GM12878 (cell line): ENCODE results near the gene ZSCAN4. TPM values are rescaled to one million over a fixed set of nuclear protein-coding genes. Genes with fewer than 3 reads are reported as not detected.
A peak's percentile ranks its signal among the peaks of the same experiment; 100 is the strongest.

ENCODE experiments used
- ATAC-seq: fragments of 200-7000 bp; cut with Tn5 transposase; 3 replicates; pipeline ENCODE4 v1.9.1; 2020; ENCODE audit warnings: mild to moderate bottlenecking, moderate library complexity
- BruUV-seq: library from RNA; stranded (reverse); fragments of 400-500 nt; replicated peaks from 2 replicates; lab custom pipeline; 2021; lab: Mats Ljungman, UMichigan
- CTCF ChIA-PET: fragments of 300-600 bp; sonication (Branson Sonifier 250); formaldehyde crosslinking; extraction: SDS; loops from one replicate; lab custom pipeline; 2021; ENCODE audit warnings: inconsistent platforms; lab: Yijun Ruan, JAX
- POLR2A ChIA-PET: fragments of 350-600 bp; formaldehyde crosslinking; extraction: SDS; loops from one replicate; lab custom pipeline; 2021; ENCODE audit warnings: inconsistent platforms; lab: Charles Lee
- RAD21 ChIA-PET: fragments of 300-600 bp; sonication (Branson Sonifier 250); formaldehyde crosslinking; loops from one replicate; lab custom pipeline; 2023; ENCODE audit warnings: antibody characterized with exemption; ENCODE audit not compliant: unreplicated experiment; lab: Charles Lee
- SMC1A ChIA-PET: fragments of 300-600 bp; sonication (Branson Sonifier 250); formaldehyde crosslinking; loops from one replicate; lab custom pipeline; 2023; ENCODE audit not compliant: unreplicated experiment, uncharacterized antibody; lab: Charles Lee
- DNase-seq: peaks from one replicate; pipeline ENCODE4 v3.0.0-alpha.2; 2011; ENCODE audit warnings: low read depth, low spot score
- FAIRE-seq: peaks from 3 replicates; lab custom pipeline; 2011; peaks lifted over from hg19 to GRCh38; lab: Jason Lieb, UNC
- H2AFZ ChIP-seq: 2 replicates; pipeline ENCODE4 v1.6.0; 2011; ENCODE audit warnings: low read depth, low read length, control low read depth; ENCODE audit not compliant: control insufficient read depth
- H3K27ac ChIP-seq: 2 replicates; pipeline ENCODE4 v1.5.1; 2011; ENCODE audit warnings: control low read depth; ENCODE audit not compliant: control insufficient read depth, insufficient read depth
- H3K27me3 ChIP-seq, 2 experiments: replicated peaks in 1 of 2; 2 replicates each; pipeline versions ENCODE4 v1.6.0 to v1.6.1; 2011; ENCODE audit warnings: low read length in 1 of 2; ENCODE audit not compliant: control insufficient read depth in 2 of 2, insufficient read depth in 2 of 2
- H3K36me3 ChIP-seq, 2 experiments: 2 replicates each; pipeline ENCODE4 v1.5.1; 2011; ENCODE audit warnings: low read length in 1 of 2; ENCODE audit not compliant: control insufficient read depth in 2 of 2, insufficient read depth in 2 of 2
- H3K4me1 ChIP-seq: 2 replicates; pipeline ENCODE4 v1.6.1; 2011; ENCODE audit warnings: mild to moderate bottlenecking, low read length, moderate library complexity, mixed read lengths; ENCODE audit not compliant: control insufficient read depth, insufficient read depth
- H3K4me2 ChIP-seq: 2 replicates; pipeline ENCODE4 v1.6.0; 2011; ENCODE audit warnings: control low read depth; ENCODE audit not compliant: control insufficient read depth, insufficient read depth
- H3K4me3 ChIP-seq: fragments of 200-600 bp; sonication (generic); 2 replicates; pipeline ENCODE4 v1.5.1; 2016
- H3K79me2 ChIP-seq: 2 replicates; pipeline ENCODE4 v1.6.0; 2011; ENCODE audit warnings: low read length; ENCODE audit not compliant: control insufficient read depth, insufficient read depth
- H3K9ac ChIP-seq: 2 replicates; pipeline ENCODE4 v1.8.0; 2011; ENCODE audit warnings: low read length, control low read depth, mixed read lengths; ENCODE audit not compliant: control insufficient read depth, insufficient read depth
- H3K9me3 ChIP-seq: replicated peaks from 3 replicates; pipeline ENCODE4 v1.5.1; 2011; ENCODE audit warnings: mild to moderate bottlenecking, low read length; ENCODE audit not compliant: control insufficient read depth, insufficient read depth
- H4K20me1 ChIP-seq: 2 replicates; pipeline ENCODE4 v1.6.0; 2011; ENCODE audit not compliant: control insufficient read depth, insufficient read depth
- CBX5 ChIP-seq: sonication (generic); IDR thresholded peaks from 2 replicates; pipeline ENCODE4 v1.6.1; 2016; ENCODE audit warnings: low read depth, moderate library complexity, mild to moderate bottlenecking, inconsistent platforms
- HDAC2 ChIP-seq: fragments of 200-600 bp; sonication (generic); IDR thresholded peaks from 2 replicates; pipeline ENCODE4 v1.6.1; 2017
- MYB ChIP-seq: fragments of 150-350 bp; IDR thresholded peaks from 2 replicates; pipeline ENCODE4 v1.6.1; 2014; ENCODE audit warnings: mild to moderate bottlenecking, low read depth, low read length, borderline replicate concordance
- SUZ12 ChIP-seq: fragments of 200-600 bp; sonication (generic); IDR thresholded peaks from one replicate; pipeline ENCODE4 v1.6.1; 2018; ENCODE audit warnings: antibody characterized with exemption, mild to moderate bottlenecking; ENCODE audit not compliant: unreplicated experiment
- TCF7 ChIP-seq: IDR thresholded peaks from 2 replicates; pipeline ENCODE4 v1.6.1; 2014; ENCODE audit warnings: antibody characterized with exemption, borderline replicate concordance
- WGBS: methylation state at CpG from one replicate; pipeline ENCODE4 v1.1.6; 2016; ENCODE audit warnings: low lambda C conversion rate; ENCODE audit not compliant: insufficient replicate concordance, insufficient coverage; ENCODE audit errors: missing lambda C conversion rate; 5-methylcytosine and 5-hydroxymethylcytosine counted together
- in situ Hi-C: fragments of 300-500 bp; cut with MboI; formaldehyde crosslinking; loops from 9 replicates; pipeline ENCODE4 v1.14.3; 2018; ENCODE audit warnings: mixed read lengths
- intact Hi-C: fragments of 100-400 bp; cut with micrococcal nuclease; formaldehyde crosslinking; loops from one replicate; pipeline ENCODE4 v1.14.2; 2022; ENCODE audit not compliant: unreplicated experiment
- polyA plus RNA-seq, 11 experiments: library from polyadenylated mRNA; depleted of rRNA in 4 of 11; unstranded in 6 of 11; stranded (reverse) in 5 of 11; fragments of >200 nt; fragmentation: Nextera tagmentation in 4 of 11; fragmentation: Illumina TruSeq in 1 of 11; extraction: Ambion mirVana in 4 of 11; extraction: Trizol in 1 of 11; gene quantifications; 1 replicate in 1 of 11; 2 replicates in 10 of 11; pipeline versions ENCODE4 v1.2.1 to v1.2.3, GENCODE V29; 2011 to 2016; ENCODE audit warnings: inconsistent platforms in 2 of 11, missing spikeins in 2 of 11, low read depth in 1 of 11
- total RNA-seq, 4 experiments: library from RNA; depleted of rRNA in 3 of 4; stranded (reverse); fragments of >200 nt in 3 of 4; fragmentation: Illumina TruSeq in 1 of 4; extraction: Trizol in 1 of 4; gene quantifications; 2 replicates each; pipeline versions ENCODE4 v1.2.1 to v1.2.3, GENCODE V29; 2013 to 2021
- TF ChIP-seq, protein P1 (sequence below): fragments of 450-650 bp; formaldehyde crosslinking; IDR thresholded peaks from 2 replicates; pipeline ENCODE4 v1.5.0; 2022; ENCODE audit warnings: mild to moderate bottlenecking, missing genetic modification characterization

ZSCAN4 gene
- total and polyA plus RNA-seq, 10 of the 15 experiments (the other 5 are each of a cell fraction or from before 2014, with no cell fraction given) = 0.04 to 0.10 (median 0.06) TPM; not detected in 7

DNA sequence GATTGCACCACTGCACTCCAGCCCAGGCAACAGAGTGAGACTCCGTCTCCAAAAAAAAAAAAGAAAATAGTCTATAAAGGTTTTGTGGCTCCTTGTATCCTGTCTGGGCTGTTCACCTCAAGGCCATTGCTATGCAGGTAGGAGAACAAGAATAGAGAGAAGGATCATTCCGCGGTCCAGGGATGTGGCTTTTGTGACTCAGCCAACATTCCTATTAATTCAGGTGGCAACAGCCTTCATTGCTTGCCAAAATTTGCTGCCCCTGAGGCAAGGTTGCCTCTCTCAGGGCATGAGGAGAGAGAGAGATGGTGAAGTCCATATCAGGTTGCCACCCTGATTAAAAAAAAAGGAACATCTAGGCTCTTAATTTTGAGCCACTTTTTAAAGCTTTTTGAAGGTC, 21.0 kb downstream of the ZSCAN4 start (continued):
- TF ChIP-seq, protein P1, sequence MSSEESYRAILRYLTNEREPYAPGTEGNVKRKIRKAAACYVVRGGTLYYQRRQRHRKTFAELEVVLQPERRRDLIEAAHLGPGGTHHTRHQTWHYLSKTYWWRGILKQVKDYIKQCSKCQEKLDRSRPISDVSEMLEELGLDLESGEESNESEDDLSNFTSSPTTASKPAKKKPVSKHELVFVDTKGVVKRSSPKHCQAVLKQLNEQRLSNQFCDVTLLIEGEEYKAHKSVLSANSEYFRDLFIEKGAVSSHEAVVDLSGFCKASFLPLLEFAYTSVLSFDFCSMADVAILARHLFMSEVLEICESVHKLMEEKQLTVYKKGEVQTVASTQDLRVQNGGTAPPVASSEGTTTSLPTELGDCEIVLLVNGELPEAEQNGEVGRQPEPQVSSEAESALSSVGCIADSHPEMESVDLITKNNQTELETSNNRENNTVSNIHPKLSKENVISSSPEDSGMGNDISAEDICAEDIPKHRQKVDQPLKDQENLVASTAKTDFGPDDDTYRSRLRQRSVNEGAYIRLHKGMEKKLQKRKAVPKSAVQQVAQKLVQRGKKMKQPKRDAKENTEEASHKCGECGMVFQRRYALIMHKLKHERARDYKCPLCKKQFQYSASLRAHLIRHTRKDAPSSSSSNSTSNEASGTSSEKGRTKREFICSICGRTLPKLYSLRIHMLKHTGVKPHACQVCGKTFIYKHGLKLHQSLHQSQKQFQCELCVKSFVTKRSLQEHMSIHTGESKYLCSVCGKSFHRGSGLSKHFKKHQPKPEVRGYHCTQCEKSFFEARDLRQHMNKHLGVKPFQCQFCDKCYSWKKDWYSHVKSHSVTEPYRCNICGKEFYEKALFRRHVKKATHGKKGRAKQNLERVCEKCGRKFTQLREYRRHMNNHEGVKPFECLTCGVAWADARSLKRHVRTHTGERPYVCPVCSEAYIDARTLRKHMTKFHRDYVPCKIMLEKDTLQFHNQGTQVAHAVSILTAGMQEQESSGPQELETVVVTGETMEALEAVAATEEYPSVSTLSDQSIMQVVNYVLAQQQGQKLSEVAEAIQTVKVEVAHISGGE (CRISPR knock-in tag) = no peak
- no peak for TF ChIP-seq MYB

DNA sequence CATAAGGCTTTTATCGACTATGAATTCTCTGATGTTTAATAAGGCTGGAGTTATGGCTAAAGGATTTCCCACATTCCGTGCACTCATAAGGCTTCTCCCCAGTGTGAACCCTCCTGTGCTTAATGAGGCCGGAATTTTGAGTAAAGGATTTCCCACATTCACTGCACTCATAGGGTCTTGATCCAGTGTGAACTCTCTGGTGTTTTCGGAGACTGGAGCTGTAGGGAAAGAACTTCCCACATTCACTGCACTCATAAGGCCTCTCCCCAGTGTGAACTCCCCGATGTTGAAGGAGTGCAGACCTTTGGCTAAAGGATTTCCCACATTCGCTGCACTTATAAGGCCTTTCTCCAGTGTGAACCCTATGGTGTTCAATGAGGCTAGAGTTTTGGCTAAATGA, 32.9 kb downstream of the ZSCAN4 start:
- SMC1A ChIA-PET = no interaction called here
- ATAC-seq (no peak), FAIRE-seq (no peak), DNase-seq (no peak)
- intact Hi-C loops = no loop called here
- no peaks in the 10 kb centered on the region for H3K4me1 ChIP-seq
- no peak overlapping the region for H3K9ac ChIP-seq
- POLR2A ChIA-PET = no interaction called here
- no peak overlapping the region for H3K27ac ChIP-seq
- RAD21 ChIA-PET = no interaction called here
- BruUV-seq = no TSS peak
- H3K4me3 ChIP-seq = no peak overlapping the region
- 90% methylated on average over 6 of the region's 6 CpGs for WGBS
- TF ChIP-seq CBX5 = 0 out of 2 replicates have a peak, but pooled peaks have one; percentile 44
- TF ChIP-seq TCF7 = no peak
- no peak for TF ChIP-seq HDAC2
- TF ChIP-seq SUZ12 = no peak
- H3K4me2 ChIP-seq = no peak overlapping the region
- H3K9me3 ChIP-seq = peaks cover 30% of the 10 kb centered on the region
- CTCF ChIA-PET = no interaction called here
- 0 out of 4 replicates have a peak, but pooled peaks cover 0 to 4% of the 10 kb centered on the region in 2 experiments for H3K36me3 ChIP-seq
- no peaks in the 10 kb centered on the region for H3K27me3 ChIP-seq
- no peak overlapping the region for H2AFZ ChIP-seq
- no peaks in the 10 kb centered on the region for H4K20me1 ChIP-seq
- in situ Hi-C loops = no loop called here
- no peaks in the 10 kb centered on the region for H3K79me2 ChIP-seq
